HG03159 (cell line): ENCODE measurements around the gene DAB2IP.

Source experiments
- ATAC-seq: cut with Tn5 transposase; IDR thresholded peaks from one replicate; pipeline ENCODE4 v1.9.1; 2021; ENCODE audit warnings: mild to moderate bottlenecking, moderate library complexity; ENCODE audit not compliant: unreplicated experiment

Gene DAB2IP

GRCh38 chr9:121683652-121684051, 32.2 kb downstream of the DAB2IP start:
- ATAC-seq, result no peak

- ATAC-seq, result no peak
These were observed 33.1 kb downstream of the DAB2IP start for GRCh38 chr9:121684381-121685145.

- no peak for ATAC-seq
These were observed 33.8 kb downstream of the DAB2IP start for GRCh38 chr9:121685146-121685794.

- ATAC-seq, result no peak
These were observed 34.5 kb downstream of the DAB2IP start for GRCh38 chr9:121685795-121686377.

GRCh38 chr9:121686930-121687541, 35.6 kb downstream of the DAB2IP start:
- ATAC-seq, result peak; percentile 75

GRCh38 chr9:121688146-121688680, 36.8 kb downstream of the DAB2IP start:
- ATAC-seq, result no peak

- ATAC-seq, result no peak
These were observed 37.2 kb downstream of the DAB2IP start for GRCh38 chr9:121688681-121689080.

GRCh38 chr9:121689461-121690157, 38.2 kb downstream of the DAB2IP start:
- ATAC-seq, result no peak

- no peak for ATAC-seq
These were observed 38.9 kb downstream of the DAB2IP start for GRCh38 chr9:121690316-121690715.

- no peak for ATAC-seq
These were observed 39.3 kb downstream of the DAB2IP start for GRCh38 chr9:121690766-121691165.

- ATAC-seq, result no peak
These were observed 40.5 kb downstream of the DAB2IP start for GRCh38 chr9:121691890-121692289.

GRCh38 chr9:121692606-121693387, 41.4 kb downstream of the DAB2IP start:
- ATAC-seq, result no peak

GRCh38 chr9:121693388-121693670, 41.9 kb downstream of the DAB2IP start:
- ATAC-seq, result no peak

GRCh38 chr9:121694001-121694400, 42.6 kb downstream of the DAB2IP start:
- no peak for ATAC-seq

- no peak for ATAC-seq
These were observed 43.2 kb downstream of the DAB2IP start for GRCh38 chr9:121694600-121694999.

GRCh38 chr9:121696930-121697329, 45.5 kb downstream of the DAB2IP start:
- ATAC-seq, result no peak

GRCh38 chr9:121698627-121699570, 47.5 kb downstream of the DAB2IP start:
- ATAC-seq, result no peak

GRCh38 chr9:121699571-121700164, 48.2 kb downstream of the DAB2IP start:
- ATAC-seq, result no peak
